Measurements from ENCODE around the gene CHCHD10.

- no peak for TF ChIP-seq POLR2A (IDR thresholded peaks at IDR 0.05; ENCODE audit: low read length)
- no peak for TF ChIP-seq CTCF (IDR thresholded peaks at IDR 0.05)
- no peak for TF ChIP-seq CEBPB (IDR thresholded peaks at IDR 0.05)
- TF ChIP-seq SMC3 (IDR thresholded peaks at IDR 0.05): no peak
- no peak for TF ChIP-seq HOXA7 (CRISPR knock-in tag; IDR thresholded peaks at IDR 0.05)
- no peak for TF ChIP-seq HDAC2 (IDR thresholded peaks at IDR 0.05)
- TF ChIP-seq REST (IDR thresholded peaks at IDR 0.05): no peak
- TF ChIP-seq EHF (CRISPR knock-in tag; IDR thresholded peaks at IDR 0.05): no peak
- TF ChIP-seq EP300 (IDR thresholded peaks at IDR 0.05): no peak
These were observed 7.7 kb downstream of the CHCHD10 start for GRCh38 chr22:23760056-23760455.
